Fibroblast of skin of left biceps (primary cell): ENCODE measurements around the gene FLNA.
"Not testable (repeated sequence)": the region's sequence is repeated elsewhere in the genome, so short reads cannot be mapped to it uniquely, and the experiment has no call there.

Experiments
- DNase-seq, 2 experiments: peaks; one replicate each; pipeline ENCODE4 v3.0.0-alpha.2; 2013; ENCODE audit warnings: low read depth in 2 of 2

The FLNA gene

DNA sequence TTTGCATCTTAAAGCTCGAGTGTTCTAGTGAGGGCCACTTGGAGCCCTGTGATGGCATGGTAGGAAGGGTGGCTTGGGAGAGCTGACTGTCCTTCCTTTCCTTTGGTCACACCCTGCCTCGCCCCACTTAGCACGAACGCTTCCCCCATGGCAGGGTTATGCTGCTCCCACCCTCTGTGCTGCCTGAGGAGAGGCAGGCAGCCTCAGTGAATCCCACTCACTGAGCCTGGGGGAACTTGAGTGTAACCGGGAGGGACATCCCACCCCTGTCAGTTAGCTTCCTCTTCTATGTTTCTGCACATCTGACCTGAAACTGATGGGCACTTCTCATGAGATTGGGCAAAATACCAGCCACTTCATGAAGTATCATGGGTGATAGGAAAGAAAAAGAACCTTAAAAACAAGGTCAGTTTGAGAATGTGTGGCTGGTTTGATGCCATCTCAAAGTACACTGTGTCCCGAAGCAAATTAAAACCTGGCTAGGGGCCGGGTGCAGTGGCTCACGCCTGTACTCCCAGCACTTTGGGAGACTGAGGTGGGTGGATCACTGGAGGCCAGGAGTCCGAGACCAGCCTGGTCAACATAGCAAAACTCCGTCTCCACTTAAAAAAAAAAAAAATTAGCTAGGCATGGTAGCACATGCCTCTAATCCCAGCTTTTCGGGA lies 68.8 kb downstream of the FLNA start:
- DNase-seq, result no peak

DNA sequence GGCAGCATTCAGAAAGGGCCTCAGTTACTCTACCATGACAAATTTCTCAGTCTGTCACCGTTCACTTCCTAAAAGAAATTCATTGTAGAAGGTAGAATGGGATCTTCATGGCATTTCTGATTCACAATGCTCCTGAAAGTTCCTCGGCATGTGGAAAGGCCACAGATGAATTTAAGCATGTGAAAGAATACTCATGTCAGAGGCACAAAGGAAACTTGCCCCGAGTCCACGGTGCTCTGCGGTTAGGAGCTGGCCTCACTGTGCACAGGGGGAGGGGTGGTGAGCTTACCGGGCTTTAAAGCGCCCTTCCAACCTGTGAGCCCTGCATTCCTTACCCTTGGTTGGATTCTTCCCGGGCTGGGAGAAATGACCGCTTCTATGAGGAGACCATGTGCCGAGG lies 69.6 kb downstream of the FLNA start:
- no peak for DNase-seq

DNA sequence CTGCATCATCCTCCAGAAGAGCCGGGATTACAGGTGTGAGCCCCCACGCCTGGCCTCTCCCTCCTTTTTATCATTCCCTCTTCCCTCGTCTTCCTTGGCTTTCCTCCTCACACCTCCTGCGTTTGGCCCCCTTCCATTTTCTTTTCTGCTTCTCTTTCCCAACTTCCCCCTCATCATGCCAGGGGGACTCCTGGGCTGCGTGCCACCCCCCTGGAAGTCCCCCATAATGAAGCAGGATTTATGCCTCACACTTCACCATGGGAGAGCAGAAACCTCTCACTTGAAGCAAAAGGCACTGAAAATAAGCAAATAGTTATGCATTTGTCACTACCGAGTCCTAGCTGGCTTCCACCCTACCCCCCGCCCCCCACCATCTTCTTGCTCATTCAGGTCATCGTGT lies 71.0 kb downstream of the FLNA start:
- no peak for DNase-seq

DNA sequence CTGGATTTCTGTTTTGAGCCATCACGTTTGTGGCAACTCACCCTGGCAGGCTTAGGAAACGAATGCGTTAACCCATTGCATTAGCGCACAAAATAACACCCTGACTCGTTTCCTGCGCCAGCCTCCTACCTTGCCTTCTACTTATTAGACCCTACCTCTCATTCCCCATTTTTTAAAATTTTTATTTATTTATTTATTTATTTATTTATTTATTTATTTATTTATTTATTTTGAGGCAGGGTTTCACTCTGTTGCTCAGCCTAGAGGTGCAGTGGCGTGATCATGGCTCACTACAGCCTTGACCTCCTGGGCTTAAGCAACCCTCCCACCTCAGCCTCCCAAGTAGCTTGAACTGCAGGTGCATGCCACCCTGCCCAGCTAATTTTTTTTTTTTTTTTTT lies 71.4 kb downstream of the FLNA start:
- not testable (repeated sequence) for DNase-seq

DNA sequence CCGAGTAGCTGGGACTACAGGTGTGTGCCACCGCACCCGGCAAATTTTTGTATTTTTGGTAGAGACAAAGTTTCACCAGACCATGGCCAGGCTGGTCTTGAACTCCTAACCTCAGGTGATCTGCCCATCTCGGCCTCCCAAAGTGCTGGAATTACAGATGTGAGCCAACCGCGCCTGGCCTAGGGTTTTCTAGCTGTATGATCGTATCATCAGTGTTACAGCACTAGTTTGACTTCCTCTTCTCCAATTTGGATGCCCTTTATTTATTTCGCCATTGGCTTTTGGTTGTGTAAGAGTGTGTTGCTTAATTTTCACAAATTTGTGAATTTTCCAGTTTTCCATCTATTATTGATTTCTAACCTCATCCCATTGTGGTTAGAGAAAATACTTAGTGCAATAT lies 73.6 kb downstream of the FLNA start:
- no peak for DNase-seq
